Measurements from ENCODE around the gene CST3. TPM values are rescaled to one million over a fixed set of nuclear protein-coding genes. Genes with fewer than 3 reads are reported as not detected.
A peak's percentile ranks its signal among the peaks of the same experiment; 100 is the strongest.

CST3 gene
- total and polyA plus RNA-seq, 2 of the 8 experiments (the other 6 are each of a cell fraction or from before 2014, with no cell fraction given), result 53.2 to 184 TPM

DNA sequence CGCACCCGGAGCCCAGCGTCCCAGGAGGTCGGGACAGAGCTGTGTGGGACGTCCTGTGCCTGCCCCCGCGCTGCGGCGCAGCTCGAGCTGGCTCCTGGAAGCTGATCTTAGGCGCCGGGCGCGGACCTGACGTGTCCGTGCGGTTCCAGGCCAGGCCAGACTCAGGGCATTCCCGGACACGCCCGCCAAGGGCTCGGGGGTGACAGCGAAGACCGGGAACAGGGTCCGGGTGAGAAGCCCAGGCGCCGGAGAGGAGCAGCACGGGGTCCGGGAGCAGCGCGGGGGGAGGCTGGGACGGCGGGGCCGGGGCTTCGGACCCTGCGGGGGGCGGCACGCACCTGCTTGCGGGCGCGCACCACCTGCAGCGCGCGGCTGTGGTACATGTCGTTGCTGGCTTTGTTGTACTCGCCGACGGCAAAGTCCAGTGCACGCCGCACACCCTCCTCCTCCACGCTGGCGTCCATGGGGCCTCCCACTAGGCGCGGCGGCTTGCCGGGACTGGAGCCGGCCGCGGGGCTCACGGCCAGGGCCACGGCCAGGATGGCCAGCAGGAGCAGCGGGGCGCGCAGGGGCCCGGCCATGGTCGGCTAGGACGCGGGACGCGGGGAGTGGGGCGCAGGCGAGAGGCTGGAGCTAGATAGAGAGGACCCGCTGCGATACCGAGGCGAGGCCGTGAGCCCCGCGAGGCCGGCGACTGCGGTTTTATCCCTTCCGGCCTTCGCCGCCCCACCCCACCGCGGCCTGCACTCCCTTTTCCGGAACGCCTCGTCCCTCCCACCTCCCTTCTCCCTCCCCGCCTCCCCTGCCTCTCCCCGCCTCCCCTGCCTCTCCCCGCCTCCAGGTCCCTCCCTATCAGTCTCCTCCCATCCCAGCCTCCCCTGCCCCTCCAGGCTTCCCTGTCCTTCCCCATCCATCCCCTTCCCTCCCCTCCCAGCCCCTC, at the start of gene CST3 (continued):
- TF ChIP-seq CHD7 (IDR thresholded peaks at IDR 0.05; ENCODE audit: insufficient replicate concordance, low read length) (no peak), TAF1 (IDR thresholded peaks at IDR 0.05; ENCODE audit: low read depth, low read length) (peak; percentile 39; the same call in 1 of the 2 replicates), RBBP5 (IDR thresholded peaks at IDR 0.05; ENCODE audit: borderline replicate concordance, low read depth, low read length) (peak; percentile 97), CREB1 (IDR thresholded peaks at IDR 0.05) (peak; percentile 69), JUND (IDR thresholded peaks at IDR 0.05; ENCODE audit: low read length) (no peak), BCL11A (IDR thresholded peaks at IDR 0.05; ENCODE audit: low read depth in 2 of 2, low read length in 2 of 2) (no peak), KDM1A (IDR thresholded peaks at IDR 0.05; ENCODE audit: borderline replicate concordance, low read length) (0 out of 2 replicates have a peak, but pooled peaks have one; percentile 49), HDAC2 (IDR thresholded peaks at IDR 0.05; ENCODE audit: borderline replicate concordance in 1 of 2, low read depth in 2 of 2, low read length in 2 of 2) (no peak), TAF7 (optimal IDR thresholded peaks at IDR 0.05; ENCODE audit: borderline replicate concordance, low read depth, low read length) (no peak)

Measured in H1 (cell line).